Placental pericyte (primary cell): ENCODE measurements around the gene TRIM36. TPM values are rescaled to one million over a fixed set of nuclear protein-coding genes. Genes with fewer than 3 reads are reported as not detected.

Source experiments
- total RNA-seq: library from RNA; depleted of rRNA; stranded (reverse); fragments of >200 nt; gene quantifications from 2 replicates; pipeline ENCODE4 v1.2.3, GENCODE V29; 2012

TRIM36 gene
- 1.8 and 2.9 TPM in 2 replicates for total RNA-seq

GRCh38 chr5:115169487-115170133 lies at the start of gene TRIM36:
Gene TRIM36, minus strand, starts transcription at chr5:115169908. Its CDS starts 274 bp downstream, at chr5:115169634.

Other genes with a start within 250 kb of the TRIM36 start
- gene PGGT1B, start 93.0 kb upstream of the TRIM36 start, total RNA-seq, result 9.4 and 20.0 TPM in 2 replicates
- gene CCDC112, start 126.7 kb upstream of the TRIM36 start, total RNA-seq, result 4.7 and 6.1 TPM in 2 replicates